Suppressor macrophage treated with lipopolysaccharide for 4 hours (primary cell): ENCODE measurements around the gene AP2A1.
"Not testable (repeated sequence)": the region's sequence is repeated elsewhere in the genome, so short reads cannot be mapped to it uniquely, and the experiment has no call there.

Experiments
- DNase-seq: peaks from one replicate; pipeline ENCODE4 v3.0.0-alpha.2; 2020

Gene AP2A1

DNA sequence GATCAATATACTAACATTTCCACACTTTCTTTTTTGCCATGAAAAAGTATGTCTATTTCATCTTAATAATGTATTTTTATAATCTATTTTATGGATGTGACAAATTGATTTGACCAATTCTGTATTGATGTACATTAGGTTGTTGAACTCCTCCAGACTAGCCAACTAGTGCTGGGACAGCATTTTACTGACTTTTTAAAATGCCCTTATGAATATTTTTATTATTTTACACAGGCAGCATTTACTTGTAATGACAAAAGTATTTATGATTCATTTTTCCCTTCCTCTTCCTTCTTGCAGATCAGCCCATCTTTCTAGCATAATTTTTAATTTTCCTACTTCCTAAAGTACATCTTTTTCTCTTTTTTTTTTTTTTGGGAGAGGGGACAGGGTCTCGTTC is 47.2 kb downstream of the AP2A1 start:
- DNase-seq: no peak

DNA sequence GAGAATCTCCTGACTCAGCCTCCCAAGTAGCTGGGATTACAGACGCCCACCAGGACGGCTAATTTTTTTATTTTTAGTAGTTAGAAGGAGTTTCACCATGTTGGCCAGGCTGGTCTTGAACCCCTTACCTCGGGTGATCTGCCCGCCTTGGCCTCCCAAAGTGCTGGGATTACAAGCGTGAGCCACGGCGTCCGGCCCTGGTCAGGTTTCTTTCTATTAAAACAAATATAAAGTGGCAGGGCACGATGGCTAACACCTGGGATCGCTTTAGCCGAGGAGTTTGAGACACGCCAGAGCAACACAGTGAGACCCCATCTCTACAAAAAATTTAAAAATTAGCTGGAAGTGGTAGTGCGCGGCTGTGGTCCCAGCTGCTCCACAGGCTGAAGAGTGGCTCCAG is 49.8 kb downstream of the AP2A1 start:
- no peak for DNase-seq

DNA sequence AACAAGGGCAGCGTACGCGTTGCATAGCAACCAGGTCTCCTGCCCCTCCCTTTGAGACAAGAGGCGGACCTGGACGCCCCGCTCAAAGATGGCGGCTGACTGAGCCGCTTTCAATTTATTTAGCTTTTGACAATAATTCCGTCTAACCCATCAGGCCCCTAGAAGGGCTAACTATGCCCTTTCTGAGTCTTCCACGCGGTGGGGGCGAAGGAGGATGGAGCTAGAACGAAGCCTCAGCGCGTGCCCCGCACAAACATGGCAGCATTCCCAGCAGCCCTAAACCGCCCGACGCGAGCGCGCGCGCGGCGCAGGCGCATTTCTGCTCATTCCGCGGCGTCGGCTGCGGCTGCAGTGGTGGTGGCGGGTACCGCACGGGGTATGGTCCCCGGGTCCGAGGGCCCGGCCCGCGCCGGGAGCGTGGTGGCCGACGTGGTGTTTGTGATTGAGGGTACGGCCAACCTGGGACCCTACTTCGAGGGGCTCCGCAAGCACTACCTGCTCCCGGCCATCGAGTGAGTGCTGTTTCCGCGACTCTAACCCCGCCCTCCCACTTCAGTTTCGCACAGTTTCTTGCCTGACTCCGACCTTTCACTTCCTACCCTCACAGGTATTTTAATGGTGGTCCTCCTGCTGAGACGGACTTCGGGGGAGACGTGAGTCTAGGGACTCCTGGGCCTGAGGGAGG is 51.3 kb downstream of the AP2A1 start, which contains the start of gene MED25:
Gene MED25 (plus strand): TSS at position 326 of the 685 bp plus-strand sequence. CDS start 53 bp downstream, at position 379.
- DNase-seq: peak; percentile 93

DNA sequence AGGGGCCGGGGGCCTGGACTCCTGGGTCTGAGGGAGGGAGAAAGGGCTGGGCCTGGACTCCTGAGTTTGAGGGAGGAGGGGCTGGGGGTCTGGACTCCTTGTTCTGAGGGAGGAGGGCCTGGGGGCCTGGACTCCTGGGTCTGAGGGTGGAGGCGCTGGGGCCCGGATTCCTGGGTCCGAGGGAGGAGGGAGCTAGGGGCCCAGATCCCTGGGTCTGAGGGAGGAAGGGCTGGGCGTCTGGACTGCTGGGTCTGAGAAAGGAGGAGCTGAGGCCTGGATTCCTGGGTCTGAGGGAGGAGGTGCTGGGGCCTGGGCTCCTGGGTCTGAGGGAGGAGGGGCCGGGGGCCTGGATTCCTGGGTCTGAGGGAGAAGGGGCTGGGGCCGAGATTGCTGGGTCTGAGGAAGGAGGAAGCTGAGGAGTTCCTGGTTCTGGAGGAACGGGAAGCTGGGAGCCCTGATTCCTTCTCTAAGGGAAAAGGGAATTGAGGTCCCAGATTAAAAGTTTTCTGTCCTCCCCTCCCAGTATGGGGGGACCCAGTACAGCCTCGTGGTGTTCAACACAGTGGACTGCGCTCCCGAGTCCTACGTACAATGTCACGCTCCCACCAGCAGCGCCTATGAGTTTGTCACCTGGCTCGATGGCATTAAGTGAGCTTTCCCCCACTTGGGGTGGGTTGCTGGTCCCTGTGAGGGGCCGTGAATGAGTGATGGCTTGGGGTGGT is 52.0 kb downstream of the AP2A1 start:
- peak; percentile 30 for DNase-seq

DNA sequence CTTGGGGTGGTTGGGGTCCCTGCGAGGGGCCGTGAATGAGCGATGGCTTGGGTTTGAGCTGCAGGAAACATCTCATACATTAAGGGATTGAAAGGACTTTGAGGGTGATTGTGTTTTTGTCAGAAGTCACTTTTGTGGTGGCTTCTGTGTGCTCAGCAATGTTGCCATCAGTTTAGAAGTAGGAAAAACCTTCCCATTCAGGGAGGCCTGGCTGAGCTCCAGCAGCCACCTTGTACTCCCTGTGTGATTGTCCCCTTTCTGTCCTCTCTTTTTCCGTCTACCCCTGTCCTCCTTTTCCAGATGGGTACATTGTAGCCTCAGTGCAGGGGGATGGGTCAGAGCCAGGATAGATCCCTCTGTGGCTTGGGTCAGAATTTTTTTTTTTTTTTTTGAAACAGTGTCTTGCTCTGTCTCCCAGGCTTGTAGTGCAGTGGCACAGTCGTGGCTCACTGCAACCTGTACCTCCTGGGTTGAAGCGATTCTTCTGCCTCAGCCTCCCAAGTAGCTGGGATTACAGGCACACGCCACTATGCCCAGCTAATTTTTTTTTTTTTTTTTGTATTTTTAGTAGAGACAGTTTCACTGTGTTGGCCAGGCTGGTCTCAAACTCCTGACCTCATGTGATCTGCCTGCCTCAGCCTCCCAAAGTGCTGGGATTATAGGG is 52.8 kb downstream of the AP2A1 start:
- not testable (repeated sequence) for DNase-seq

DNA sequence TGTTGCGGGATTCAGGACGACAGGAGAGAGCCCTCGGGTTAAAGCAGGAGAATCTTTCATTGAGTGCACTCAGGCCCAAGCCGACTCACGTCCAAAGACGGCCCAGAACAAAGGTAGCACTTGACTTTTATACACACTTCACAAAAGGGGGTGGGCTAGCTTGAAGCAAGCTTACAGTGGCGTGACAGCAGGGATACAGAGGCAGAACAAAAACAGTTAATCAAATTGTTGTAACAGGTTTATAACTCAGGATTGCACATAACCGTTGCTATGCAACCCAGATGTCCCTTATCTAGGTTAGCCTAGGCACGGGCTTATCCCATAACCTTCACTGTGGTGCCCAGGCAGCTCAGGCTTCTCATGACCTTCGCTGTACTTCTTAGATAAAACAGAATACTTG is 53.3 kb downstream of the AP2A1 start:
- DNase-seq: no peak

DNA sequence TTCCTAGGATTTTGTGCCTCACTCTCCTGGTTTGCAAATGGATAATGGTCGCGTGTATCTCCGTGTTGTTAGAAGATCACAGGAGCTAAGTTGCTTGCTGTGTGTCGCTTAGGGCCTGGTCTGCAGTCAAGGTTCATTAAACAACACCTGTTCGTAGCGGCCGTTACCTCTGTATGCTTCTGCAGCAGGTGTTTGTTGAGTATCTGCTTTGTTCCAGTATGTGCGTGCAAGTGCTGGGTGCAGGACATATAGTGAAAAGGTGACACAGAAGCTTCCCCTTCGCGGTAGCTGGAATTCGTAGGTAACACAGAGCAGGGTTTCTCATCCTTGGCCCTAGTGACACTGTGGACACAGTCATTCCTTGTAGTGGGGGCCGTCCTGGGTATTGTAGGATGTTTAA is 56.7 kb downstream of the AP2A1 start:
- DNase-seq: no peak

DNA sequence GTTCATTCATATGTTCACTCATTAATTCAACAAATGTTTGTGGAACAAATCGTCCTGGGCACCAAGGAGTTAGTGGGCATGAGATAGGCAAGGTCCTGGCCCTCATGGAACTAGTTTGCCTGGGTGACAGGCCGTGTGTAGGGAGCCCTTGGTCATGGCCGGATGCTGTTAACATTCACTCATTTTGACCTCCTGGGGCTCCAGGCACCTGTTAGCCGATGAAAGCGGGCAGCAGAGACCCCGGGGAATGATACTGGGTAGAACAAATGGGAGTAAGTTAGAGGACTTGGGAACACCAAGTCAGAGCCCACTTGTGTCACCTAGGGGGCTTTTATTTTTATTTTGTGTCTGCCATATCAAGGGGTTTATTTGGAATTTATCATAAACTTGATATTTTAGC is 57.9 kb downstream of the AP2A1 start:
- DNase-seq: no peak

DNA sequence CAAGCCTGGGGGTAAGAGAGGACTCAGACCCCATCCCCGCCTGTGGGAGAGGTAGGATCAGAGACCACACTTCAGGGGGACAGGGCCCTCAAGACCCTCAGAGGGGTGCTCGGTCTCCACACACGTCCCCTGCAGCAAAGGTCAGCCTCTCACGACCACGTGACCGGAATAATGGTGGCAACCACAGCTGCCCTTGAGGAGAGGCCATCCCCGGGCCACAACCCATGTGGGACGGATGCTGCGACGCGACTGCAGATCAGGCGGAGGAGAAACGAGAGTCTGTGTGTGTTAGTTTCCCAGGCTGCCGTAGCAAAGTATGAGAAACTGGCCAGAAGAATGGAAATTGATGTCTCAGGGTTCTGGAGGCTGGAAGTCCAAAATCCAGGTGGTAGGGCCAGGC is 60.2 kb downstream of the AP2A1 start:
- no peak for DNase-seq

DNA sequence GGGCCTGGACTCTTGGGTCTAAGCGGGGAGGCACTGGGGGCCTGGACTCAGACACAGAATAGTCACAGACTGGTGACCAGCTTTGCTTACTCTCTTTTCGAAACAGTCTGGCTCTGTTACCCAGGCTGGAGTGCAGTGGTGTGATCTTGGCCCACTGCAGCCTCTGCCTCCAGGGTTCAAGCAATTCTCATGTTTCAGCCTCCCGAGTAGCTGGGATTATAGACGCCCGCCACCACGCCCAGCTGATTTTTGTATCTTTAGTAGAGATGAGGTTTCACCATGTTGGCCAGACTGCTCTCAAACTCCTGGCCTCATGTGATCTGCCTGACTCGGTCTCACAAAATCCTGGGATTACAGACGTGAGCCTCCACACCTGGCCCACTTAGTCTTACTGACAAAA is 62.4 kb downstream of the AP2A1 start:
- DNase-seq: no peak

DNA sequence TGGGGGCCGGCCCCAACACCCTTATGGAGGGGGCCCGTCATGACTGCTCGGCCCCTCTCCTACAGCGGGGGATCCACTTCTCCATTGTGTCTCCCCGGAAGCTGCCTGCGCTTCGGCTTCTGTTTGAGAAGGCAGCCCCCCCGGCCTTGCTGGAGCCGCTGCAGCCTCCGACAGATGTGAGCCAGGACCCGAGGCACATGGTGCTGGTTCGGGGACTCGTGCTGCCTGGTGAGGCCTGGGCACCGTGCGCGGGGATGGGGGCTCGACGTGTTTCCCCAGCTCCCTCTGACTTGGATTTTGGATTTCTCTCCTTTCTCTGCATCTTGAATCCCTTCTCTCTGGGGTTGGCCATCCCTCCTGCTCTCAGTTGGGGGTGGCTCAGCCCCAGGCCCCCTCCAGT is 62.9 kb downstream of the AP2A1 start:
- DNase-seq: no peak

DNA sequence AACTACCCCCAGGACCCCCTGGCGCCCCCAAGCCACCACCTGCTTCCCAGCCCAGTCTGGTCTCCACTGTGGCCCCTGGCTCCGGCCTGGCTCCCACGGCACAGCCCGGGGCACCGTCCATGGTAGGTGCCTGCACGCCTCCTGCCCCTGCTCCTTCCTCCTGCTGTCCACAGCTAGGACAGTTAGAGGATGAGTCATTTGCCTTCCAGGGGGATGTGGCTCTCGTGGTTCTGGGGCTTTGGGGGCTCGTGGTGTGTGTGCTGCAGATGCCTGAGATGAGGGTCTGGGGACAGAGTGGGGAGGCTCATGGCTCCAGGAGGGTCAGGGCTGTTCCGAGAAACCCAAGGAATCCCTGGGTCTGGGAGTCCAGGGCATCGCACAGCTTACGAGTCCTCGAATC is 64.0 kb downstream of the AP2A1 start:
- DNase-seq: no peak

DNA sequence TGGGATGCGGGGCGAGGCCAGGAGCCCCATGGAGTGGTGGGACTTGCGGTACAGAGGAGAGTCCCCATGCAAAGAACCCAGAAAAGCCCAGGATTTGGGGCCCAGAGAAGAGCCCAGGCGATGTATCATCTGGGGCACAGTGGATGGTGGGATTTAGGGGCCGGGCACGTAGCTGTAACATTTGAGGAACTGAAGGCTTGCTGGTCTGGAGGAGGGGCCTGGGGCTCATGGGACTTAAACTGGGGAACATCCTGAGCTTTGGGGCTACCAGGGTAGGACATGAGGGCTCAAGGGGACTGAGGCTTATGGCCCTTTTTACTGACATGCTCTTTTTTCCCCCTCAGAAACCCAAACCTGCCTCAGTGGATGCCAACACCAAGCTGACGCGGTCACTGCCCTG is 64.8 kb downstream of the AP2A1 start:
- no peak for DNase-seq

DNA sequence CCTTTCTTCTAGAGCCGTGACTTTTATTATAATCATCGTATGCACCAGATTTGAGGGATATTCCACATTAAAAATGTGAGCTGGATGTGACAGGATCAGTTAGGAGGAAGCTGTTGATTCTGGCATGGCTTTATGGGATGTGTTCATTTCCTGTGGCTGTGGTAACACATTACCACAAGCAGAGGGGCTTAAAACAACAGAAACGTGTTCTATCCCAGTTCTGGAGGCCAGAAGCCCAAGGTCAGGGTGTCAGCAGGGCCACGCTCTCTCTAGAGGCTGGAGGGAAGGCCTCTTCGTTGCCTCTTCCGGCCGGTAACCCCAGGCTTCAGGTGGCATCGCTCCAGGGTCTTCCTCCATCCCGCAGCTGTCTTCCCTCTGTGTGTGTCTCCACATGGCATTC is 65.8 kb downstream of the AP2A1 start:
- no peak for DNase-seq

DNA sequence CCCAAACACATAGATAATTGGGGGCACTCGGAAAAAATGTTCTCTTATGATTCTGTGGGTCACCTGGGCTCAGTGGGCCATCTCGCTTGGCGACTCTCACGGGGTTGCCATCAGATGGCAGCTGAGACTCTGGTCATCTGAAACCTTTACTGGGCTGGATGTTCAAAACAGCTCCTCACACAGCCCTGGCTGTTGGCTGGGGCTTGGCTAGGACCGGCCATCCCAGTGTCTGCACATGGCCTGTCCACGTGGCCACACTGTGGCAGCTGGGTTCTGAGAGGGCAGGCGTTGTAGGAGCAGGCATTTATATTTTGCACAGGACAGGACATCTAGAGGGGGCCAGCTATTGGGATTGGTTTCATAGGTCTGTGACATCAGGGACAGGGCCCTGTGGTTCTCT is 66.8 kb downstream of the AP2A1 start:
- no peak for DNase-seq

DNA sequence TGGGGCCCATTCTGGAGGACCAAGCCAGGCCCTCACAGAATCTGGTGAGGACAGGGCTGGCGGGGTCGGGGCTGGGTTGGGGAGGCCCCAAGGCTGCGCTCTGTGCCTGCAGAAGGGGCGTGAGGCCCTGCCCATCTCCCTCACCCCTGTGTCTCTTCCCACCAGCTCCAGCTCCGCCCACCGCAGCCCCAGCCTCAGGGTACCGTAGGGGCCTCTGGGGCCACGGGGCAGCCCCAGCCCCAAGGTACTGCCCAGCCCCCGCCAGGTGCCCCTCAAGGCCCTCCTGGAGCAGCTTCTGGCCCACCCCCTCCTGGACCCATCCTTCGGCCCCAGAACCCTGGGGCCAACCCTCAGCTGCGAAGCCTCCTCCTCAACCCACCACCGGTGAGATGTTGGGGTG is 68.8 kb downstream of the AP2A1 start:
- no peak for DNase-seq

DNA sequence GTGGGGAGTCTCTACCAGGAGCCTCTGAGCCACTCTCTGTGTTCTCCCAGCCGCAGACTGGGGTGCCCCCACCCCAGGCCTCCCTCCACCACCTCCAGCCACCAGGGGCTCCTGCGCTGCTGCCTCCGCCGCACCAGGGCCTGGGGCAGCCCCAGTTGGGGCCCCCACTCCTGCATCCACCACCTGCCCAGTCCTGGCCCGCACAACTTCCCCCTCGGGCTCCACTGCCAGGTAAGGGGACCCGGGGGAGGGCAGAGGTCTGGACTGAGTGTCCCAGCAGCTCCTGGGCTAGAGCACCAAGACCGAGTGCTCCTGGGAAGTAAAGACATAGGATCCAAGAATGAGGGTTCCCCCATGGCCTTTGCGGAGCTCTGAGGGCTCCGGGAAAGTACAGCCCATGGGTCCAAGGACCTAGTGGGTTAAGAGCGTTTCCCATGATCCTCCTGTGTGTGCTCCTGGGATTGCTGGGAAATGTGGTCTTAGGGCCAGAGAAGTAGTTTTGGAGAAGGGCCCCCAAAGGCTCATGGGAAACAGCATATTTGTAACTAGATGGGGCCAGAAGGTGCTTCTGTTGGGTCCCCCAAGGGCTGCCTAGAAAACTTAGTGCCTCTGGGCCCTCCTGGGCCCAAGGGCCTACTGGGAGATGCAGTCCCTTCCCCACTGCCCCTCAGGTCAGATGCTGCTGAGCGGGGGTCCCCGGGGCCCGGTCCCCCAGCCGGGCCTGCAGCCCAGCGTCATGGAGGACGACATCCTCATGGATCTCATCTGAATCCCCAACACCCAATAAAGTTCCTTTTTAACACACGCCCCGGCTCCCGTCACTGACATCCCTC is 69.6 kb downstream of the AP2A1 start:
- DNase-seq: no peak

DNA sequence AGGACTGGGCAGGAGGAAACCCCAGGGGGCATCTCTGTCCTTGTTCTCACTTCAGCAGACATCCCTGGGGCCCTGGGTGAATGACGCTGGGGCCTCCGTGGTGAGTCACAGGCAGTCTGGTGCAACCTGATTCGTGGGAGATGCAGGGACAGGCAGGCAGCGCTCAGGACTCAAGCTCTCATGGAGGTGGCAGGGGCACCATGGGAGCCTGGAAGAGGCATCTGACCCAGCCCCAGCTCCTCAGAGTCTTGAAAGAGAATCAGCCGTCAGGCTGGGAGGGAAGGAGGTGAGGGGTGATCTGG is 70.2 kb downstream of the AP2A1 start:
- no peak for DNase-seq

DNA sequence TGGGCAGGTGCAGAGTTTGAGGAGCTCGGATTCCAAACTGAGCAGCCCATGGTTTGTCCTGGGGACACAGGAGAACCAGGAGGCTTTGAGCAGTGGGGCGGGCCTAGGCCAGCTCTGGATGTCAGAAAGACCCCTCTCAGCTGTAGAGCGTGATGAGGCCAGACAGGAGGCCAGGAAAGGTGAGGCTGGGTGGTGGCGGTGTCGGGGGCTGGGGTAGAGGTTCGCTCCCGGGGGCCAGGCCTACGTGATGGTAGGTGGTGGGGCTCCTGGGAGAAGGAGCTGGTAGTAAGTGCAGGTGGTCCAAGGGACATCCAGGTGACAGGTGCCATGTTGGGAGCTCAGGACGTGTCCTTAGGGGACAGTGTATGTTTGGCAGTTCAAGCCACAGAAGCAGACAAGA is 70.6 kb downstream of the AP2A1 start:
- no peak for DNase-seq

DNA sequence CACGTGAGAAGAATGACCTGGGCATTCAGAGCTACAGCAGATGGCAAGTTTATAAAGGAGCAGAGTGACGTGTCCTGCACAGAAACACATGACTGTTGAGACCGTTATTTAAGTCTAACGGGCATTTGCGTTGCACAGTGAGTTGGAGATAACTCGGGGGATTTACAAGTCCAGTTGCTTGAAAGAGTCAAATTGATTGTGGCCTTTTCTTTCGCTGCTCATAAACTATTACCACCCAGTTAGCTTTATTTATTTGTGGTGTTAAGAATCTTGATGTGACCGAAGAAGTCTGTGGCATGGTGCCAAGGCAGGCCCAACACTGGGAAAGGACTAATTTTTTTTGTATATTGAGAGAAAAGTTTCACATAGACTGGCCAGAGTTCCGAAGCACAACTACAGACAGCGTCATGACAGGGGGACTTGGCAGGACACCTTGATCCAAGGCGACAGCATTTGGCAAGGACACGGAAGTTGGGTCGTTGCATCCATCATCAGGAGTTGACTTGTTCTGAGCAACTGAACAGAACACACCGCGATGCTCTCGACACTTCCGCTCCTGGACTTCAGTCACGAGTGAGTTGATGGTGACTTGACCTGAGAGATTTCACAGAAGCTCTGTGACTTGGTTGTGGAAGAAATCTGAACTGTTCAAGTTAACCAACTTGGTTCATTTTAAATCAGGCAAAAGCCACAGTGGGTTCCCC is 72.2 kb downstream of the AP2A1 start:
- DNase-seq: no peak

DNA sequence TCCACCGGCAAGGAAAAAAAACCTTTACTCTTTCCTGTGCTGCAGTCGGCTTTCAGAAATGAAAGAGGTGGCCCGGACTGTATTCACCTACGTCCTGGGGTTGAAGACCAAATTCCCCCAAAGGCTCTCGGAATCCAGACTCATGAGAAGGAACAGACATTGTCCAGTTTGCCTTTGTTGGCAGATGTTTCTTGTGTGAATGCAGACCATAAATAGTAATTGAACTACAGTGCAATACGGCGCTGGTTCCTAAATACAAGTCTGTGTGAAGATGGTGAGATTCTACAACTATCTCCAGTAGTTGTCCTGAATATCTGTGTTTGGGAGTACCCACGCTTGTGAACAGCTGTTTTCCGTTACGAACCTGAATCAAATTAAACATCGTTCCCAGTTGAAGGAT is 72.9 kb downstream of the AP2A1 start:
- no peak for DNase-seq

DNA sequence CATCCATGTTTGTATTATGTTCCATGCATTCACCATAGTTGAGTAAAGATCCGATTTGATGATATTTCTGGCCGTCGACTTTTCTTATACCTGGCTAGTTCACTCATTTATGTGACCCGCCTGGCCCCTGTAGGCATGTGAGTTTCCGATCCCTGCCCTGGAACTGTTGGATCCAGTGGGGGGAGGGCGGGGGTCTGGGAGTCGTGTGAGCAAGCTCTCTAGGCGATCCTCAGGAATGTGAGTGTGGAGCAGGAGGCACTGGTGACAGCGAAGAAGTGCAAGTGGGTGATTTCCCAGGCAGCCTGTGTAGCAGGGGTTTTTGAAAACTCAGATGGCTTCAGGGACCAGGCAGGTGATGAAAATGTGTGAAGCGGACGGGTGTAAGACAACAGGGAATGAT is 73.5 kb downstream of the AP2A1 start:
- no peak for DNase-seq

DNA sequence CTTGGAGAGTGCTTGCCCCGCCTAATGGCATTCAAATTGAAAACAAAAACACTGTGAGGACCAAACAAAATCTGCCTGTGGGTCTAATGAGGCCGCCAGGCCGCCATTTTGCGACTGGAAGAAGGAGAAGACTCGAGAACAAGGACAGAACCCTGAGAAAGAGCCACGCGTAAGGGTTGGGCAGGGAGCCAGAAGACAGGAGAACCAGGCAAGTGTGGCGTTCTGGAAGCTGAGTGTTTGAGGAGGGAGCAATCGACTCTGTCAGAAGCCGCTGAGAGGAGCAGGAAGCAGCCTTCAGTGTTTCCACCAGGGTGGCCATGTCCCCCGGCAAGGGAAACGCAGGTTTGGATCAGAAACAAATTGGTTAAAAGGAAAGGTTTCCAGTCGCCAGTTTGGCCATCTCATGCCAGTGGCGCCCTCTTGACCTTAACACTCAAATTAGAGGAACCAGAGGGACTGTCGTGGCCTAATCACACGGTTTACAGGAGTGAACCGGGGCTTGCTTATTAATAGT is 74.0 kb downstream of the AP2A1 start:
- no peak for DNase-seq
